ENCODE results near the gene FCN3. TPM values are rescaled to one million over a fixed set of nuclear protein-coding genes. Genes with fewer than 3 reads are reported as not detected.

The FCN3 gene
- total and polyA plus RNA-seq, 2 donors (not counting 1 experiment from before 2014, with no cell fraction given): not detected

GRCh38 chr1:27417713-27418112 lies 43.1 kb upstream of the FCN3 start:
- no peaks in the 10 kb centered on the region for H3K27me3 ChIP-seq (ENCODE audit: control insufficient read depth, insufficient read depth, low read length)
- H3K4me3 ChIP-seq (replicated peaks in 1 of 4; ENCODE audit: control extremely low read depth in 1 of 4, insufficient read depth in 1 of 4, low read depth in 3 of 4, low read length in 4 of 4): no peak overlapping the region
- no peaks in the 10 kb centered on the region for H4K20me1 ChIP-seq (ENCODE audit: control insufficient read depth, extremely low read depth, insufficient read depth, low read length)
- TF ChIP-seq, protein P1, sequence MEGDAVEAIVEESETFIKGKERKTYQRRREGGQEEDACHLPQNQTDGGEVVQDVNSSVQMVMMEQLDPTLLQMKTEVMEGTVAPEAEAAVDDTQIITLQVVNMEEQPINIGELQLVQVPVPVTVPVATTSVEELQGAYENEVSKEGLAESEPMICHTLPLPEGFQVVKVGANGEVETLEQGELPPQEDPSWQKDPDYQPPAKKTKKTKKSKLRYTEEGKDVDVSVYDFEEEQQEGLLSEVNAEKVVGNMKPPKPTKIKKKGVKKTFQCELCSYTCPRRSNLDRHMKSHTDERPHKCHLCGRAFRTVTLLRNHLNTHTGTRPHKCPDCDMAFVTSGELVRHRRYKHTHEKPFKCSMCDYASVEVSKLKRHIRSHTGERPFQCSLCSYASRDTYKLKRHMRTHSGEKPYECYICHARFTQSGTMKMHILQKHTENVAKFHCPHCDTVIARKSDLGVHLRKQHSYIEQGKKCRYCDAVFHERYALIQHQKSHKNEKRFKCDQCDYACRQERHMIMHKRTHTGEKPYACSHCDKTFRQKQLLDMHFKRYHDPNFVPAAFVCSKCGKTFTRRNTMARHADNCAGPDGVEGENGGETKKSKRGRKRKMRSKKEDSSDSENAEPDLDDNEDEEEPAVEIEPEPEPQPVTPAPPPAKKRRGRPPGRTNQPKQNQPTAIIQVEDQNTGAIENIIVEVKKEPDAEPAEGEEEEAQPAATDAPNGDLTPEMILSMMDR (conservative IDR thresholded peaks at IDR 0.05 in 1 of 2, IDR thresholded peaks at IDR 0.05 in 1 of 2; ENCODE audit: low read depth in 1 of 2, low read length in 2 of 2): no peak
- TF ChIP-seq EZH2 (IDR thresholded peaks at IDR 0.05; ENCODE audit: low read length, missing control alignments): no peak
- peak overlapping the region; percentile 72 for H3K27ac ChIP-seq (ENCODE audit: insufficient read depth, low read length)
- H3K4me2 ChIP-seq (ENCODE audit: extremely low read depth, insufficient read depth, low read length): no peak overlapping the region
- peaks cover 7% of the 10 kb centered on the region for H3K79me2 ChIP-seq (ENCODE audit: control insufficient read depth, insufficient read depth, low read length)
- DNase-seq (ENCODE audit: low read depth in 2 of 2): no peak
- no peak overlapping the region for H3K9ac ChIP-seq (ENCODE audit: insufficient read depth, low read length)
- peaks cover 16% of the 10 kb centered on the region for H3K4me1 ChIP-seq (ENCODE audit: control insufficient read depth, extremely low read depth, insufficient read depth, low read length)
- H3K36me3 ChIP-seq (ENCODE audit: control insufficient read depth, insufficient read depth, low read length): peaks cover 8% of the 10 kb centered on the region
- H3K9me3 ChIP-seq (ENCODE audit: control insufficient read depth, insufficient read depth, low read depth, low read length): no peaks in the 10 kb centered on the region
- no peak overlapping the region for H2AFZ ChIP-seq (ENCODE audit: low read length)

- Histone ChIP-seq H3K27me3 (ENCODE audit: control insufficient read depth, insufficient read depth, low read length) (no peaks in the 10 kb centered on the region), H3K9ac (ENCODE audit: insufficient read depth, low read length) (no peak overlapping the region), H3K79me2 (ENCODE audit: control insufficient read depth, insufficient read depth, low read length) (peaks cover 3% of the 10 kb centered on the region), H4K20me1 (ENCODE audit: control insufficient read depth, extremely low read depth, insufficient read depth, low read length) (no peaks in the 10 kb centered on the region), H3K4me2 (ENCODE audit: extremely low read depth, insufficient read depth, low read length) (no peak overlapping the region), H3K27ac (ENCODE audit: insufficient read depth, low read length) (no peak overlapping the region), H2AFZ (ENCODE audit: low read length) (no peak overlapping the region), H3K9me3 (ENCODE audit: control insufficient read depth, insufficient read depth, low read depth, low read length) (no peaks in the 10 kb centered on the region), H3K36me3 (ENCODE audit: control insufficient read depth, insufficient read depth, low read length) (peaks cover 8% of the 10 kb centered on the region), H3K4me1 (ENCODE audit: control insufficient read depth, extremely low read depth, insufficient read depth, low read length) (peaks cover 16% of the 10 kb centered on the region), H3K4me3 (replicated peaks in 1 of 4; ENCODE audit: control extremely low read depth in 1 of 4, insufficient read depth in 1 of 4, low read depth in 3 of 4, low read length in 4 of 4) (no peak overlapping the region)
- DNase-seq (ENCODE audit: low read depth in 2 of 2): peak; percentile 65 to 73
- no peak for TF ChIP-seq EZH2 (IDR thresholded peaks at IDR 0.05; ENCODE audit: low read length, missing control alignments)
- TF ChIP-seq, protein P1 (conservative IDR thresholded peaks at IDR 0.05 in 1 of 2, IDR thresholded peaks at IDR 0.05 in 1 of 2; ENCODE audit: low read depth in 1 of 2, low read length in 2 of 2): peak; percentile 76 to 81
Observed at GRCh38 chr1:27416387-27417111, 41.9 kb upstream of the FCN3 start.

DNA sequence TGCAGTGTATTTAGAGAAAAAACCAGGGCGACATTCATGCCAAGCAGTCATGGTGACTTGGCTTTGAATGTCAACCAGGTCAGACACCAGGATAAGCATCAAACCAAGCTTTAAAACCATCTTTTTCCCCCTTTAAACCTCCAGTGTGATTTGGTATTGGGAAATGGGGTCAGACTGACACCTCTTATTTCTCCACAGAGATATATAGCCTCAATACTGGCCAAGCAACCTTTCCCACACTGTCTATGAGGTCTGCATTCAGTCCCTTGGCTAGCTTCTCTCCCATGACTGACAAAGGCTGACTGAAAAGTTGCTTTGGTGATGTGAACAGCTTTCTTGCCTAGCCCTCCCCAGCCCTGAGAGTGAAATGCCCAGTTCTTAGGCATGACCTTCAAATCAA lies 39.5 kb upstream of the FCN3 start:
- no peak for DNase-seq (ENCODE audit: low read depth in 2 of 2)
- no peak overlapping the region for H3K9ac ChIP-seq (ENCODE audit: insufficient read depth, low read length)
- no peaks in the 10 kb centered on the region for H4K20me1 ChIP-seq (ENCODE audit: control insufficient read depth, extremely low read depth, insufficient read depth, low read length)
- no peaks in the 10 kb centered on the region for H3K79me2 ChIP-seq (ENCODE audit: control insufficient read depth, insufficient read depth, low read length)
- no peak for TF ChIP-seq EZH2 (IDR thresholded peaks at IDR 0.05; ENCODE audit: low read length, missing control alignments)
- TF ChIP-seq, protein P1 (conservative IDR thresholded peaks at IDR 0.05 in 1 of 2, IDR thresholded peaks at IDR 0.05 in 1 of 2; ENCODE audit: low read depth in 1 of 2, low read length in 2 of 2): no peak
- no peak overlapping the region for H3K4me2 ChIP-seq (ENCODE audit: extremely low read depth, insufficient read depth, low read length)
- peaks cover 11% of the 10 kb centered on the region for H3K36me3 ChIP-seq (ENCODE audit: control insufficient read depth, insufficient read depth, low read length)
- H3K4me1 ChIP-seq (ENCODE audit: control insufficient read depth, extremely low read depth, insufficient read depth, low read length): peaks cover 11% of the 10 kb centered on the region
- no peaks in the 10 kb centered on the region for H3K27me3 ChIP-seq (ENCODE audit: control insufficient read depth, insufficient read depth, low read length)
- no peak overlapping the region for H3K27ac ChIP-seq (ENCODE audit: insufficient read depth, low read length)
- H3K9me3 ChIP-seq (ENCODE audit: control insufficient read depth, insufficient read depth, low read depth, low read length): no peaks in the 10 kb centered on the region
- H2AFZ ChIP-seq (ENCODE audit: low read length): no peak overlapping the region
- H3K4me3 ChIP-seq (replicated peaks in 1 of 4; ENCODE audit: control extremely low read depth in 1 of 4, insufficient read depth in 1 of 4, low read depth in 3 of 4, low read length in 4 of 4): no peak overlapping the region

Data from fibroblast of lung (primary cell).